AG04449 (cell line): ENCODE measurements around the gene VAV1.
A peak's percentile ranks its signal among the peaks of the same experiment; 100 is the strongest.

Experiments
- CTCF ChIA-PET: fragments of 350-600 bp; formaldehyde crosslinking; extraction: SDS; loops from one replicate; lab custom pipeline; 2021; ENCODE audit warnings: antibody characterized with exemption; lab: Yijun Ruan, JAX
- POLR2A ChIA-PET: fragments of 400-600, 350-600 bp; formaldehyde crosslinking; extraction: SDS; loops from one replicate; lab custom pipeline; 2020; ENCODE audit warnings: antibody characterized with exemption, inconsistent platforms; lab: Yijun Ruan, JAX
- DNase-seq: peaks from one replicate; pipeline ENCODE4 v3.0.0-alpha.2; 2010; ENCODE audit warnings: low read depth, low spot score
- H3K4me3 ChIP-seq: 2 replicates; pipeline ENCODE4 v1.5.1; 2011; ENCODE audit warnings: low read depth, mild to moderate bottlenecking, control low read depth, low read length
- TF ChIP-seq, protein P1 (sequence below): IDR thresholded peaks from one replicate; pipeline ENCODE4 v1.5.1; 2011; ENCODE audit warnings: mild to moderate bottlenecking, moderate library complexity, low read length, control low read depth, inconsistent platforms; ENCODE audit not compliant: insufficient read depth; ENCODE audit errors: missing control alignments

VAV1 gene

DNA sequence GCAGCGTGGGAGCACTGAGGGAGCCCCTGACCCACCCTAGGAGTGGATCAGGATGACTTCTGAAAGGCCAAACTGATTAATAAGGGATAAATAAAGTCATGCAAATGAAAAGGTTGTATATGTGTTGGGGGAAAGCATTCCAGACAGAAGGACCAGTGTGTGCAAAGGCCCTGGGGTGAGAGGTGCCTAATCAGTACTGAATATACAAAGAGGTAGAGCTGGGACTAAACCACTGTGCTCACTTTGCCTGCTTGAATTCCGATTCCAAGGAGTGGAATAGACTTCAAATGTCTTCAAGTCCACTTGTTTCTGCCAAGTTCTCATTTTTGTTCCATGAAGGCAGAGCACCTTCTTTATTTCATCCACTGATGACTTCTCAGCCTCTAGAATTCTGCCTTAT is 82.2 kb downstream of the VAV1 start:
- H3K4me3 ChIP-seq = no peak overlapping the region
- no peak for DNase-seq
- CTCF ChIA-PET = interaction anchor here (1.6 kb wide), 1 partner anchor 8 kb away, joined by 4 read pairs; no protein-coding TSS in a partner anchor
- TF ChIP-seq, protein P1, sequence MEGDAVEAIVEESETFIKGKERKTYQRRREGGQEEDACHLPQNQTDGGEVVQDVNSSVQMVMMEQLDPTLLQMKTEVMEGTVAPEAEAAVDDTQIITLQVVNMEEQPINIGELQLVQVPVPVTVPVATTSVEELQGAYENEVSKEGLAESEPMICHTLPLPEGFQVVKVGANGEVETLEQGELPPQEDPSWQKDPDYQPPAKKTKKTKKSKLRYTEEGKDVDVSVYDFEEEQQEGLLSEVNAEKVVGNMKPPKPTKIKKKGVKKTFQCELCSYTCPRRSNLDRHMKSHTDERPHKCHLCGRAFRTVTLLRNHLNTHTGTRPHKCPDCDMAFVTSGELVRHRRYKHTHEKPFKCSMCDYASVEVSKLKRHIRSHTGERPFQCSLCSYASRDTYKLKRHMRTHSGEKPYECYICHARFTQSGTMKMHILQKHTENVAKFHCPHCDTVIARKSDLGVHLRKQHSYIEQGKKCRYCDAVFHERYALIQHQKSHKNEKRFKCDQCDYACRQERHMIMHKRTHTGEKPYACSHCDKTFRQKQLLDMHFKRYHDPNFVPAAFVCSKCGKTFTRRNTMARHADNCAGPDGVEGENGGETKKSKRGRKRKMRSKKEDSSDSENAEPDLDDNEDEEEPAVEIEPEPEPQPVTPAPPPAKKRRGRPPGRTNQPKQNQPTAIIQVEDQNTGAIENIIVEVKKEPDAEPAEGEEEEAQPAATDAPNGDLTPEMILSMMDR = no peak
- POLR2A ChIA-PET = no interaction called here

DNA sequence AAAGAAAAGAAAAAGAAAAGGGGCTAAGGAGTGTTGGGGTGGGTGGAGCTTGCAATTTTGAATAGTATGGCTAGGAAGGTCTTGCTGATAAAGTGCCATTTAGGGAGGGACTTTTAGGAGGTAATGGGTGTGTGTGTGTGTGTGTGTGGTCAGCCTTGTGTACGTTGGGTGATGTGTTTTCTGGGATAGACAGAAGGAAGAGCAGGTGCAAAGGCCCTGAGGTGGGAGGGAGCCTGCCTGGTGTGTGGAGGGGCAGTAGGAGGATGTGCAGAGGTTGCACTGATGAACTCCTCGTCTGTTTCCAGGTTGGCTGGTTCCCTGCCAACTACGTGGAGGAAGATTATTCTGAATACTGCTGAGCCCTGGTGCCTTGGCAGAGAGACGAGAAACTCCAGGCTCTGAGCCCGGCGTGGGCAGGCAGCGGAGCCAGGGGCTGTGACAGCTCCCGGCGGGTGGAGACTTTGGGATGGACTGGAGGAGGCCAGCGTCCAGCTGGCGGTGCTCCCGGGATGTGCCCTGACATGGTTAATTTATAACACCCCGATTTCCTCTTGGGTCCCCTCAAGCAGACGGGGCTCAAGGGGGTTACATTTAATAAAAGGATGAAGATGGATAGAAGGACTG is 84.4 kb downstream of the VAV1 start:
- H3K4me3 ChIP-seq = no peak overlapping the region
- ChIA-PET POLR2A (no interaction called here), CTCF (no interaction called here)
- no peak for DNase-seq
- TF ChIP-seq, protein P1 = no peak

DNA sequence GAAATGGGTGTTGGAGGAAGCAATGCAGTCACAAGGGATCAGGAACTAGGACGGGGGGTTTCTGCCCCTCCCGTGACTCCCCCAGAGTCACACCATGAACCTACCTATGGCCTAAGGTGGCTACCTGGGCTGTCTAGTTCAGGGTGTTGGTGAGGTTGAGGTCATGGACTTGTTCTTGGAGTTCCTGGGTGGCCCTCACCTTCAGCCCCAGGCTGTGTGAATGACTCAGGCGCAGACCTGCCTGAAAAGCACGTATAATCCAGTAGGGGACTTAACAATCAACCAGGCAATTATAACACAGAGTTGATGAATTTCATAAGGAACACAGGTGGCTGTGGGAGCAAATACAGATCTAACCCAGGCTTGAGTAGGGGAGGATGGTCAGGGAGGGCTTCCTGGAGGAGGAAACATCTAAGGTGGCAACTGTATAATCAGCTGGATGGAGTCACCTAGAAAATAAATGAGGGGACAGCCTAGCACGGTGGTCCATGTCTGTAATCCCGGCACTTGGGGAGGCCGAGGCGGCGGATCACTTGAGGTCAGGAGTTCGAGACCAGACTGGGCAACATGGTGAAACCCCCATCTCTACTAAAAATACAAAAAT is 89.3 kb downstream of the VAV1 start:
- ChIA-PET POLR2A (no interaction called here), CTCF (interaction anchor here (0.7 to 10.3 kb wide), 11 partner anchors 8 to 736 kb away, joined by 3 to 131 read pairs (median 5); partner anchors contain the start of gene GPR108)
- TF ChIP-seq, protein P1 = no peak
- no peak for DNase-seq
- no peak overlapping the region for H3K4me3 ChIP-seq

DNA sequence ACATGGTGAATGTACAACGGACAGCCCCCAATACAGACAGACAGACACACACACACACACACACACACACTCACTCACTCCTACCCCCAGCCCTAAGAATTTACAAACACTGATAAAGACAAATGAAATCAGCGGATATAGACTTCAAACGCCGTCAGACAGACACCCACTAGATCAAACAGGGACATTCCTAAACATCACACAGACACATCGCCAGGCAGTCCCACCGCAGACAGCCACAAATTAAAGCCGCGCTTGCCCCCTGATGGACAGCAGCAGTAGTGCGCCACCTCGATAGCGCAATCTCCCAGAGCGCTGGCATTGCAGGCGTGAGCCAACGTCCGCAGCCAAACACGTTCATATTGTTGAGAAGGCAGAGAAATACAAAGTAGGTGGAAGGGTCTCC is 90.2 kb downstream of the VAV1 start:
- POLR2A ChIA-PET = interaction anchor here (1.2 kb wide), 1 partner anchor 126 kb away, joined by 11 read pairs; no protein-coding TSS in a partner anchor
- peak; percentile 9 for DNase-seq
- CTCF ChIA-PET = interaction anchor here (0.6 to 10.3 kb wide), 30 partner anchors 9 to 814 kb away, joined by 3 to 131 read pairs (median 5); partner anchors contain the start of genes DENND1C and GPR108
- TF ChIP-seq, protein P1 = peak; percentile 86
- H3K4me3 ChIP-seq = peak overlapping the region; percentile 40

DNA sequence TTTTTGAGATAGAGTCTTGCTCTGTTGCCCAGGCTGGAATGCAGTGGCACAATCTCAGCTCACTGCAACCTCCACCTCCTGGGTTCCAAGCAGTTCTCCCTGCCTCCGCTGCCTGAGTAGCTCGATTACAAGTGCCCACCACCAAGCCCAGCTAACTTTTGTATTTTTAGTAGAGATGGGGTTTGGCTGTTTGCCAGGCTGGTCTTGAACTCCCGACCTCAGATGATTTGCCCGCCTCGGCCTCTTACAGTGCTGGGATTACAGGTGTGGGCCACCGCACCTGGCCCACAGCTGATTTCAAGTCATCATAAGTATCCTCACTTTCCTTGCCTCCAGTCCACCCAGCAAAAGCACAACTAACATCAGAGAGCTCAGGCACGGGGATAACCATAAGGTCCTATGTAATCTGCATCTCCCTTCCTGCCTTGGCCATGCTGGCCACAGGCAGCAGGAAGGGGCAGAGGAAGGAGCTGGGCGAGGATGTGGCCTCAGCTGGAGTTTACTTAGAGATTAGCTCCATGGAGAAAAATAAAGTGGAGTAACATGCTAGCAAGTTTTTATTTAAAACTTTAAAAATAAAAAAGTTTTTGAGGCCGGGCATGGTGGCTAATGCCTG is 91.9 kb downstream of the VAV1 start:
- CTCF ChIA-PET = interaction anchor here (0.5 to 10.3 kb wide), 31 partner anchors 11 to 815 kb away, joined by 3 to 131 read pairs (median 5); partner anchors contain the start of genes C3 and GPR108
- POLR2A ChIA-PET = interaction anchor here (1.6 kb wide), 1 partner anchor 127 kb away, joined by 6 read pairs; the partner anchor contains the start of gene GPR108

More for the DNA sequence above, 91.9 kb downstream of the VAV1 start:
- no peak for DNase-seq
- TF ChIP-seq, protein P1 = no peak
- H3K4me3 ChIP-seq = no peak overlapping the region
